WERI-Rb-1 (cell line): ENCODE measurements around the gene ARHGAP35.
A peak's percentile ranks its signal among the peaks of the same experiment; 100 is the strongest.
"Not testable (repeated sequence)": the region's sequence is repeated elsewhere in the genome, so short reads cannot be mapped to it uniquely, and the experiment has no call there.

ENCODE experiments used
- DNase-seq: peaks from one replicate; pipeline ENCODE4 v3.0.0-alpha.2; 2020
- H3K27ac ChIP-seq: fragments of 250-450 bp; sonication (Bioruptor Pico); 2 replicates; pipeline ENCODE4 v1.5.1; 2020; ENCODE audit warnings: mild to moderate bottlenecking, moderate library complexity
- H3K27me3 ChIP-seq: fragments of 250-450 bp; sonication (Bioruptor Pico); 2 replicates; pipeline ENCODE4 v1.5.1; 2021; ENCODE audit warnings: mild to moderate bottlenecking, low read depth, moderate library complexity; ENCODE audit not compliant: insufficient read depth, severe bottlenecking
- H3K36me3 ChIP-seq: fragments of 250-450 bp; sonication (Bioruptor Pico); 2 replicates; pipeline ENCODE4 v1.5.1; 2020; ENCODE audit warnings: mild to moderate bottlenecking, moderate library complexity
- H3K4me3 ChIP-seq: 2 replicates; pipeline ENCODE4 v1.5.1; 2011; ENCODE audit warnings: low read depth, mild to moderate bottlenecking, control low read depth, low read length
- H3K9me3 ChIP-seq: fragments of 250-450 bp; sonication (Bioruptor Pico); 2 replicates; pipeline ENCODE4 v1.5.1; 2021; ENCODE audit warnings: mild to moderate bottlenecking, moderate library complexity; ENCODE audit not compliant: severe bottlenecking
- CTCF ChIP-seq: IDR thresholded peaks from 2 replicates; pipeline ENCODE4 v1.5.1; 2011; ENCODE audit warnings: low read depth, mild to moderate bottlenecking, control low read depth, inconsistent platforms, low read length

ARHGAP35 gene

GRCh38 chr19:46821512-46822409, 39.0 kb upstream of the ARHGAP35 start:
- no peak for TF ChIP-seq CTCF
- Histone ChIP-seq H3K27me3 (no peaks in the 10 kb centered on the region), H3K27ac (no peak overlapping the region), H3K9me3 (no peaks in the 10 kb centered on the region), H3K4me3 (no peak overlapping the region), H3K36me3 (no peaks in the 10 kb centered on the region)
- DNase-seq: peak; percentile 41

DNA sequence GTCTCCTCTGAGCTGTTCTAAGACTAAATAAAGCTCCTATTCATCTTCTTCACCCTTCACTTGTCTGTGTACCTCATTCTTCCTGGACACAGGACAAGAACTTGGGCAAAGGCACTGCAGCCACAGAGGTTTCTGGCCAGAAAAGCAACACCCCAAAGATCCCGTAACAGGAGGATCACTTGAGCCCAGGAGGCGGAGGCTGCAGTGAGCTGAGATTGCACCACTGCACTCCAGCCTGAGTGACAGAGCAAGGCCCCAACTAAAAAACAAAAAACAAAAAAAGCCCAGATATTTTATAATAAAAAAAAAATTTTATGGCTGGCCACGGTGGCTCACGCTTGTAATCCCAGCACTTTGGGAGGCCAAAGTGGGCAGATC, 38.4 kb upstream of the ARHGAP35 start:
- not testable (repeated sequence) for H3K27me3 ChIP-seq, H3K36me3 ChIP-seq, H3K9me3 ChIP-seq, H3K27ac ChIP-seq, DNase-seq, H3K4me3 ChIP-seq

GRCh38 chr19:46823049-46823448, 37.7 kb upstream of the ARHGAP35 start:
- Histone ChIP-seq H3K36me3 (no peaks in the 10 kb centered on the region), H3K27ac (peak overlapping the region; percentile 54), H3K9me3 (no peaks in the 10 kb centered on the region), H3K27me3 (no peaks in the 10 kb centered on the region), H3K4me3 (no peak overlapping the region)
- DNase-seq: peak; percentile 79
- TF ChIP-seq CTCF: peak; percentile 25; the same call in 1 of the 2 replicates

DNA sequence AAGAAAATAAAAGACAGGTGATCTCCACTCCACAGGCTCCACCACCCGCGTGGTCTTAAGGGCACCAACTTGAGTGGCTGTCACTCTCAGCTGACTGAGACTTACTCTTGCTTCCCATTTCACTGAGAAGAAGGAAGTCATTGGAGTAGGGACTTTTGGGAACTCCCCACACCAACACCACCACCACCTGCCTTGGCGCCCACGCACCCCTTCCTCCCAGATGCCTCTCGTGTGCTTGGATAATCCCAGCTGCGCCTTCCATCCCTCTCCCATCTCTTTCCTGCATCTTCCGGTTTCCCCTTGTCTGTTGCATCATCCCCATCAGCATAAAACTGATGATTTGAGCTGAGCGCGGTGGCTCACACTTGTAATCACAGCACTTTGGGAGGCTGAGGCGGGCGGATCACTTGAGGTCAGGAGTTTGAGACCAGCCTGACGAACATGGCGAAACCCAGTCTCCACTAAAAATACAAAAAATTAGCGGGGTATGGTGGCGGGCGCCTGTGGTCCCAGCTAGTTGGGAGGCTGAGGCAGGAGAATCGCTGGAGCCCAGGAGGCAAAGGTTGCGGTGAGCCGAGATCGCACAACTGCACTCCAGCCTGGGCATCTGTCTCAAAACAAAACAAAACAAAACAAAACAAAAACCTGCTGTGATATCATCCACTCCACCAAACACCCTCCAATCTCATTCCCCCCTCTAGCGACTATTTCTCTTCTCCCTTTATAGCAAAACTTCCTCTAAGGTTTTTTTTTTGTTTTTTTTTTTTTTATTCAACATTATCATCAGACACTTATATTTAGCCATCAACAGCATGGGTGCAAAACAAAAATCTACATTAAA, 35.7 kb upstream of the ARHGAP35 start:
- H3K36me3 ChIP-seq: no peaks in the 10 kb centered on the region
- no peaks in the 10 kb centered on the region for H3K27me3 ChIP-seq
- no peak for DNase-seq
- no peak for TF ChIP-seq CTCF
- no peak overlapping the region for H3K27ac ChIP-seq
- no peak overlapping the region for H3K4me3 ChIP-seq
- no peaks in the 10 kb centered on the region for H3K9me3 ChIP-seq

GRCh38 chr19:46825731-46826055, 35.1 kb upstream of the ARHGAP35 start:
- Histone ChIP-seq H3K36me3 (no peaks in the 10 kb centered on the region), H3K27ac (no peak overlapping the region), H3K27me3 (no peaks in the 10 kb centered on the region), H3K9me3 (no peaks in the 10 kb centered on the region), H3K4me3 (no peak overlapping the region)
- no peak for TF ChIP-seq CTCF
- DNase-seq: no peak

DNA sequence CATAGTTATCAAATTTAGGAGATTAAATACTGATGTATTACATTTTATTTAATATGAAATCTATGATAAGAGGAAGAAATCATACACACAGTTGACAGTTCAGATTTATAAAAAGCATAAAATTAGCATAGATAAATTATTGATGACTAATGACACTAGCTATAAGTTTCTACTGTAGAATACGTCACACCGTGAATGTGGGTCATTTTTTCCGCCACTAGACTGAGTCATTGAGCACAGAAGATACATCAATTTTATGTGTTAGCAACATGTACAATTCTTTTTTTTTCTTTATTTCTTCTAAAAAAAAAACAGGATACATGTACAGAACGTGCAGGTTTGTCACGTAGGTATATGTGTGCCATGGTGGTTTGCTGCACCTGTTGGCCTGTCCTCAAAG, 32.3 kb upstream of the ARHGAP35 start:
- Histone ChIP-seq H3K9me3 (peaks cover 2% of the 10 kb centered on the region), H3K27me3 (no peaks in the 10 kb centered on the region), H3K36me3 (no peaks in the 10 kb centered on the region), H3K4me3 (no peak overlapping the region), H3K27ac (no peak overlapping the region)
- no peak for TF ChIP-seq CTCF
- DNase-seq: no peak
